ENCODE measurements around the gene PDXK. TPM values are rescaled to one million over a fixed set of nuclear protein-coding genes. Genes with fewer than 3 reads are reported as not detected.

PDXK gene
- total and polyA plus RNA-seq, 2 of the 8 experiments (the other 6 are each of a cell fraction or from before 2014, with no cell fraction given) = 78.0 to 112 TPM

DNA sequence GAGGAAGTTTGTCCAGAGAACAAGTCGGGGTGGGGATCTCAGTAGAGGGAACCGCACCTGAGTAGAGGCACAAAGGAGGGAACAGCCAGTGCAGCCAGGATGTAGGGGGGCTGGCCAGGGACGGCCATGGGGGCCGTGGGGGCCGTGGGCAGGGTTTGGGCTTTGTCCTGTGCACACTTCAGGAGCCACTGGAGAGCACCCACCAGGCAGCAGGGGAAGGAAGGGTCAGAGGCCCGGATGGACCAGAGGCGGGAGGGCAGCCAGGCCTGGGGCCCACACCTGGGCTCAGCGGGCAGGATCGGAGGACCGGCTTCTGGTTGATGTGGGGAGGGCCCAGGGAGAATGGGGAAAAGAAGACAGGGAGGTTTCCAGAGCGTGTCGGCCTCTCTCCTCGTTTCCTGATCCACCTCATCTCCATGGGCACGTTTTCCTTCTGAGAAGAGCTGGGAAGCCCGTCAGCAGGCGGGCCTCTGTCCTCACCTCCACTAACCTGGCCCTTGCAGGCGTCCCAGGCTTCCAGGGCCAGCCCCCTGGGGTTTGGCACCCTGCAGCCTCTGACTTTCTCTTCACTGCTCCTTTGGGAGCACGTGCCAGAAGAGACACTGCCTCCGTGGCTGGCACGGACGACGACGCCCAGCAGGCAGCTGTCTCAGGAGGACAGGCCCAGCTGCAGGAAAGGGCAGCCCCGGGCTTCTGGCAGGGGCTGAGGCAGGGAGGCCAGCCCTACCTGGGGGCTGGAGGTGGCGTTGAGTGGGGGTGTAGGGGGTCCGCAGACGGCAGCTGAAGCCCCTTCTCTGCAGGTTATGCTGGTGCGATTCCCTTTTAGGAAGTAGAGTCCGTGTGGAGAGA lies 16.8 kb upstream of the PDXK start (continued):
- TF ChIP-seq SP4 (IDR thresholded peaks at IDR 0.05; ENCODE audit: low read length) = no peak
- TF ChIP-seq SIN3A (conservative IDR thresholded peaks at IDR 0.05 in 1 of 2, IDR thresholded peaks at IDR 0.05 in 1 of 2; ENCODE audit: low read depth in 1 of 2, low read length in 2 of 2) = no peak
- TF ChIP-seq, protein P1, sequence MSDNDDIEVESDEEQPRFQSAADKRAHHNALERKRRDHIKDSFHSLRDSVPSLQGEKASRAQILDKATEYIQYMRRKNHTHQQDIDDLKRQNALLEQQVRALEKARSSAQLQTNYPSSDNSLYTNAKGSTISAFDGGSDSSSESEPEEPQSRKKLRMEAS (IDR thresholded peaks at IDR 0.05) = no peak
- TF ChIP-seq GTF2F1 (IDR thresholded peaks at IDR 0.05; ENCODE audit: borderline replicate concordance, low read depth, low read length) = no peak
- TF ChIP-seq, protein P2, sequence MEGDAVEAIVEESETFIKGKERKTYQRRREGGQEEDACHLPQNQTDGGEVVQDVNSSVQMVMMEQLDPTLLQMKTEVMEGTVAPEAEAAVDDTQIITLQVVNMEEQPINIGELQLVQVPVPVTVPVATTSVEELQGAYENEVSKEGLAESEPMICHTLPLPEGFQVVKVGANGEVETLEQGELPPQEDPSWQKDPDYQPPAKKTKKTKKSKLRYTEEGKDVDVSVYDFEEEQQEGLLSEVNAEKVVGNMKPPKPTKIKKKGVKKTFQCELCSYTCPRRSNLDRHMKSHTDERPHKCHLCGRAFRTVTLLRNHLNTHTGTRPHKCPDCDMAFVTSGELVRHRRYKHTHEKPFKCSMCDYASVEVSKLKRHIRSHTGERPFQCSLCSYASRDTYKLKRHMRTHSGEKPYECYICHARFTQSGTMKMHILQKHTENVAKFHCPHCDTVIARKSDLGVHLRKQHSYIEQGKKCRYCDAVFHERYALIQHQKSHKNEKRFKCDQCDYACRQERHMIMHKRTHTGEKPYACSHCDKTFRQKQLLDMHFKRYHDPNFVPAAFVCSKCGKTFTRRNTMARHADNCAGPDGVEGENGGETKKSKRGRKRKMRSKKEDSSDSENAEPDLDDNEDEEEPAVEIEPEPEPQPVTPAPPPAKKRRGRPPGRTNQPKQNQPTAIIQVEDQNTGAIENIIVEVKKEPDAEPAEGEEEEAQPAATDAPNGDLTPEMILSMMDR (IDR thresholded peaks at IDR 0.05; ENCODE audit: control extremely low read depth in 1 of 3, insufficient read depth in 1 of 3, low read depth in 1 of 3, low read length in 3 of 3) = no peak

All from H1 (cell line).